ENCODE data around the gene IPCEF1. TPM values are rescaled to one million over a fixed set of nuclear protein-coding genes. Genes with fewer than 3 reads are reported as not detected.

Gene IPCEF1
- polyA plus RNA-seq, 1 donor (not counting 4 experiments of a cell fraction or from before 2014, with no cell fraction given), result 0.21 TPM

- H3K79me2 ChIP-seq (ENCODE audit: control insufficient read depth, insufficient read depth, low read length), result no peaks in the 10 kb centered on the region
- DNase-seq (ENCODE audit: low read depth, low spot score) (no peak), FAIRE-seq (no peak)
- no peak overlapping the region for H3K9ac ChIP-seq (ENCODE audit: control insufficient read depth, extremely low read depth, insufficient read depth, low read length)
- H3K4me3 ChIP-seq (ENCODE audit: control insufficient read depth in 2 of 3, extremely low read depth in 1 of 3, insufficient read depth in 2 of 3, low read depth in 1 of 3, low read length in 3 of 3), result no peak overlapping the region
- TF ChIP-seq EZH2 (IDR thresholded peaks at IDR 0.05; ENCODE audit: low read length) (no peak), CTCF (optimal IDR thresholded peaks at IDR 0.05 in 1 of 3, IDR thresholded peaks at IDR 0.05 in 1 of 3, conservative IDR thresholded peaks at IDR 0.05 in 1 of 3; ENCODE audit: extremely low read depth in 1 of 3, insufficient read depth in 2 of 3, low read length in 3 of 3) (no peak)
- H3K9me1 ChIP-seq (ENCODE audit: control insufficient read depth, extremely low read depth, insufficient read depth, low read length), result no peaks in the 10 kb centered on the region
- H3K27me3 ChIP-seq (ENCODE audit: control insufficient read depth, extremely low read depth, insufficient read depth, low read length), result no peaks in the 10 kb centered on the region
- H2AFZ ChIP-seq (ENCODE audit: control insufficient read depth, low read length), result no peak overlapping the region
- no peaks in the 10 kb centered on the region for H3K9me3 ChIP-seq (ENCODE audit: control insufficient read depth, low read depth, low read length)
- dilution Hi-C loops (cut with MboI; ENCODE audit: extremely low pct_ligation_motif_present, low sequenced_read_pairs), result no loop called here
- no peak overlapping the region for H3K4me2 ChIP-seq (ENCODE audit: control insufficient read depth, extremely low read depth, insufficient read depth, low read depth, low read length)
- H3K27ac ChIP-seq (ENCODE audit: control insufficient read depth, insufficient read depth, low read length), result no peak overlapping the region
- no peaks in the 10 kb centered on the region for H3K4me1 ChIP-seq (ENCODE audit: control insufficient read depth, extremely low read depth, insufficient read depth, low read length)
- H4K20me1 ChIP-seq (ENCODE audit: control insufficient read depth, extremely low read depth, insufficient read depth, low read length), result no peaks in the 10 kb centered on the region
- no peaks in the 10 kb centered on the region for H3K36me3 ChIP-seq (ENCODE audit: control insufficient read depth in 2 of 2, extremely low read depth in 1 of 2, insufficient read depth in 2 of 2, low read length in 2 of 2)
These were observed 3.9 kb upstream of the IPCEF1 start for GRCh38 chr6:154360476-154360875.

GRCh38 chr6:154359679-154360078 lies 3.1 kb upstream of the IPCEF1 start:
- dilution Hi-C loops (cut with MboI; ENCODE audit: extremely low pct_ligation_motif_present, low sequenced_read_pairs), result no loop called here
- Histone ChIP-seq H3K4me3 (ENCODE audit: control insufficient read depth in 2 of 3, extremely low read depth in 1 of 3, insufficient read depth in 2 of 3, low read depth in 1 of 3, low read length in 3 of 3) (no peak overlapping the region), H3K4me2 (ENCODE audit: control insufficient read depth, extremely low read depth, insufficient read depth, low read depth, low read length) (no peak overlapping the region), H3K27ac (ENCODE audit: control insufficient read depth, insufficient read depth, low read length) (no peak overlapping the region), H3K9me1 (ENCODE audit: control insufficient read depth, extremely low read depth, insufficient read depth, low read length) (no peaks in the 10 kb centered on the region), H4K20me1 (ENCODE audit: control insufficient read depth, extremely low read depth, insufficient read depth, low read length) (no peaks in the 10 kb centered on the region), H3K4me1 (ENCODE audit: control insufficient read depth, extremely low read depth, insufficient read depth, low read length) (no peaks in the 10 kb centered on the region), H2AFZ (ENCODE audit: control insufficient read depth, low read length) (no peak overlapping the region), H3K9ac (ENCODE audit: control insufficient read depth, extremely low read depth, insufficient read depth, low read length) (no peak overlapping the region), H3K27me3 (ENCODE audit: control insufficient read depth, extremely low read depth, insufficient read depth, low read length) (no peaks in the 10 kb centered on the region), H3K79me2 (ENCODE audit: control insufficient read depth, insufficient read depth, low read length) (no peaks in the 10 kb centered on the region), H3K36me3 (ENCODE audit: control insufficient read depth in 2 of 2, extremely low read depth in 1 of 2, insufficient read depth in 2 of 2, low read length in 2 of 2) (no peaks in the 10 kb centered on the region), H3K9me3 (ENCODE audit: control insufficient read depth, low read depth, low read length) (no peaks in the 10 kb centered on the region)
- DNase-seq (ENCODE audit: low read depth, low spot score) (no peak), FAIRE-seq (no peak)
- TF ChIP-seq EZH2 (IDR thresholded peaks at IDR 0.05; ENCODE audit: low read length), result no peak
- no peak for TF ChIP-seq CTCF (optimal IDR thresholded peaks at IDR 0.05 in 1 of 3, IDR thresholded peaks at IDR 0.05 in 1 of 3, conservative IDR thresholded peaks at IDR 0.05 in 1 of 3; ENCODE audit: extremely low read depth in 1 of 3, insufficient read depth in 2 of 3, low read length in 3 of 3)

All from keratinocyte (primary cell).